GM20000 (cell line): ENCODE measurements around the gene NCAPG2.
A peak's percentile ranks its signal among the peaks of the same experiment; 100 is the strongest.

ENCODE experiments used
- DNase-seq: peaks from one replicate; pipeline ENCODE4 v3.0.0; 2012; ENCODE audit warnings: low spot score
- TF ChIP-seq, protein P1 (sequence below): IDR thresholded peaks from 2 replicates; pipeline ENCODE4 v1.5.1; 2012; ENCODE audit warnings: mild to moderate bottlenecking, control low read depth; ENCODE audit errors: extremely low read depth, missing control alignments

NCAPG2 gene

DNA sequence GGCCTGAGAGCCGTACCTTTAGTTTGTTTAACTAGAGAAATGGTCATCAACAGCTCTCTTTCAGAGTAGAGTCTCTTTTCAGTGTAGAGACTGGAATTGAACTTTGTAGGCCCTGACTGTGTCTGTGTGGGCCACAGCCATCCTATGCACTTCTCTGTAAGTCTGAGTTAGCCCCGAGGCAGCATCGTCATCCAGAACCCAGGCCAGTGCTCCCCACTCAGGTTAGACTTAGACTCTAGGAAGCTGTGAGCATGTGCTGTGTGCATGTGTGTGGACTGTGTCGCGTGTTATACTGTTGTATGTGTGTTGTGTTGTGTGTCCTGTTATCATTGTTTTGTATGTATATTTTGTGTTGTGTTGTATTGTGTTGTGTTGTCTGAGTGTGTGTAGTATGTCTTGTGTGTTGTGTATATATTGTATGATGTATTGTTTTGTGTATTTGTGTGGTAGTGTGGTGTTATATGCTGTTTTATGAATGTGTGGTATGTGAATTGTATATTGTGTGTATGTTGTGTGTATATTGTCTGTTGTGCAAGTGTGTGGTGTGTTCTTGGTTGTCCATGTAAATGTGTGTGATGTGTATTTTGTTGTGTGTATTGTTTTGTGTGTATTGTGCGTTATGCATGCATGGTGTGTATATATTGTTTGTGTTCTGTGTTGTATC, 18.1 kb upstream of the NCAPG2 start:
- no peak for DNase-seq
- TF ChIP-seq, protein P1, sequence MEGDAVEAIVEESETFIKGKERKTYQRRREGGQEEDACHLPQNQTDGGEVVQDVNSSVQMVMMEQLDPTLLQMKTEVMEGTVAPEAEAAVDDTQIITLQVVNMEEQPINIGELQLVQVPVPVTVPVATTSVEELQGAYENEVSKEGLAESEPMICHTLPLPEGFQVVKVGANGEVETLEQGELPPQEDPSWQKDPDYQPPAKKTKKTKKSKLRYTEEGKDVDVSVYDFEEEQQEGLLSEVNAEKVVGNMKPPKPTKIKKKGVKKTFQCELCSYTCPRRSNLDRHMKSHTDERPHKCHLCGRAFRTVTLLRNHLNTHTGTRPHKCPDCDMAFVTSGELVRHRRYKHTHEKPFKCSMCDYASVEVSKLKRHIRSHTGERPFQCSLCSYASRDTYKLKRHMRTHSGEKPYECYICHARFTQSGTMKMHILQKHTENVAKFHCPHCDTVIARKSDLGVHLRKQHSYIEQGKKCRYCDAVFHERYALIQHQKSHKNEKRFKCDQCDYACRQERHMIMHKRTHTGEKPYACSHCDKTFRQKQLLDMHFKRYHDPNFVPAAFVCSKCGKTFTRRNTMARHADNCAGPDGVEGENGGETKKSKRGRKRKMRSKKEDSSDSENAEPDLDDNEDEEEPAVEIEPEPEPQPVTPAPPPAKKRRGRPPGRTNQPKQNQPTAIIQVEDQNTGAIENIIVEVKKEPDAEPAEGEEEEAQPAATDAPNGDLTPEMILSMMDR, result no peak

DNA sequence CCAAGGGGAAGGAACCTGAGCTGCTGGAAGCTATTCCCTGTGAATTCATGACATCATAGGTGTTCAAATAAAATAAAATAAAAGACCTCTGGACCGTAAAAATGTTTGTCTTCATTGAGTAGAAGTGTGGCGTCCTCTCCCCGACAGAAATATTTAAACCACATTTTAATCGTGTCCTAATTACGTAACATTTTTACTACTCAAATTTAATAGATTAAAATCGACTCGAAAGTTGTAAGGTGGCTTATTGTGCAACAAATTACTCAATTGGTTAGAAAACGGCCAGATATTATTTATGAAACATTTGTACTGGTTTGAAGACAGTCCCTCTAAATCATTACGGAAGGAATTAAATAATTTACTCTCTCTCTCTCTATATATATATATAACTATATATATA, 15.5 kb upstream of the NCAPG2 start:
- DNase-seq, result no peak
- TF ChIP-seq, protein P1, result no peak

DNA sequence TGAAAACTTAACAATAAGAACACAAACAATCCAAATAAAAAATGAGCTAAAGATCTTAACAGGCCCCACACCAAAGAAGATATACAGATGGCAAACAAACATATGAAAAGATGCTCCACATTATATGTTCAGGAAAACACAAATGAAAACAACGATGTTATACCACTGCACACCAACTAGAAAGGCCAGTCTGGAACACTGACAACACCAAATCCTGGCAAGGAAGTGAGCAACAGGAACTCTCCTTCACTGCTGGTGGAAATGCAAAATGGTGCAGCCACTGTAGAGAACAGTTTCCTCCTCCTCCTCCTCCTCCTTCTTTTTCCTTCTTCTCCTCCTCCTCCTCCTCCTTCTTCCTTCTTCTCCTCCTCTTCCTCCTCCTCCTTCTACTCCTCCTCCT, 12.2 kb upstream of the NCAPG2 start:
- DNase-seq, result no peak
- TF ChIP-seq, protein P1, result no peak

DNA sequence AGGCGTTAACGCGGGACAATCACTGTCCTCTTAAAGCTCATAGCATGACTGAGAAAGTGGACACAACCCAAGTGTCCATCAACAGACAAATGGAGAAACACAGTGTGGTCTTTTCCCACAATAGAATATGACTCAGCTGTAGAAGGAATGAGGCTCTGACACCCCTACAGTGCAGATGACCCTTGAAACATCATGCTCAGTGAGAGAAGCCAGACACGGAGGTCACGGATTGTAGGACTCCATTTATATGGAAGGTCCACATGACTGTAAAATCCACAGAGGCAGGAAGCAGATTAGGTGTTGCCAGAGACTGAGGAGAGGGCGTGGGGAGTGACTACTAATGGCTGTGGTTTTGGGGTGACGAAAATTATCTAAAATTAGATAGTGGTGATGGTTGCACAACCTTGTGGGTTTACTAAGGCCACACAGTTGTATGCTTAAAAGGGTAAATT, 6.1 kb upstream of the NCAPG2 start:
- peak; percentile 32 for DNase-seq
- TF ChIP-seq, protein P1, result no peak

DNA sequence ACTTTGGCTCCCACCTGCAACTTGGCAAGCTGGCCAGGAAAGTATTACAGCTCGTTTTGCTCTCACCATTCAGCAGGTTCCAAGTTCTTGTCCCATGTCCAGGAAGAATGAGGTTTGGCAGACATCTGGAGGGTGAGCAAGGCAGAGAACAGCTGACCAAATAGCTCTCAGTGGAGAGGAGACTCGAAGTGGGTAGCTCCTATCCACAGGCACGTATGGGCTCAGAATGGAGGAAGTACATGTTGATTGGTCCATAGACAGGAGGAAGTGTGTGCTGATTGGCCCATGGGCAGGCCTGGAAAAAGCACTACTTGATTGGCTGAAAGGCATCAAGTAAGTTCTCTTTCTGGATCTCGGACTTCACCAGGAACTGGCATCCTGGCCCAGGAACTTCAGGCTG, 3.0 kb upstream of the NCAPG2 start:
- TF ChIP-seq, protein P1, result no peak
- DNase-seq, result no peak

DNA sequence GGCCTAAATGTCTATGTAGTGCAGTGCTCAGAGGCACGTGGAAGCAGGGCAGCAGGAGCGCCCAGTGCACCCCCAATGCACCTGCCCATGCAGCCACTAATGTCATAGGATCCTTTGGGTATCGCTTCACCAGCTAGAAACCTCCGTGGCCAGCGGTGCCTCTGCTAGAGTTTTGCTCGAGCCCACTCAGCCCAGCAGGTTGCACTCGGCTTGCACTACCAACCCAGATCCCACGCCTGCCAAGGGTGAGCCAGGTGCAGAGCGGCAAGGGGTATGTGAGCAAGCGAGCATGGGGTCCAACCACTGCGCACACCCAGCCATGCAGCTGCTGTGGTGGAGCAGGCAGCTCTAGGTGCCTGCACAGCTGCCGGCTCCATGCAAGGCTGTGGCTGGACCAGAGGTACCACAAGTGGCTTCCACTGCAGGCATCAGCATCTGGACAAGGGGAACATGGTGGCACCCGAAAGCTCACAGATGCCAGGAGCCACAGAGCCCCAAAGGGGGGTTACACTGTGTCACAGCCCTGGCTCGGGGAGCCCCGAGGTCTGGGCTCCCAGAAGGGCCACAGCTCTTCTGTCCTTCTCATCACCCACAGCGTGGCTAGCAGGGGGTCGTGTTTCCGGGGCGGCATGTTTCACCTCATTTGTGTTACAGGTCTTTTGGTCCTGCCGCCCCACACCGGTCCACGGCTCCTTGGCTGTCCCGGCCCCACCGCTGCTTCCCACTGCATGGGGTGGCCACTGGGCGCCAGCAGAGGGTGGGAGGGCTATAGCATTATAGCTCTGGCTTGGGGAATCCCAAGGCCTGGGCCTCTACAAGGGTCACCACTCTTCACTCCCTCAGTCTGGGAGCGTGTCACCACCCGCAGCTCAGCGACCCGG, 2.3 kb upstream of the NCAPG2 start:
- TF ChIP-seq, protein P1, result no peak
- DNase-seq, result no peak

DNA sequence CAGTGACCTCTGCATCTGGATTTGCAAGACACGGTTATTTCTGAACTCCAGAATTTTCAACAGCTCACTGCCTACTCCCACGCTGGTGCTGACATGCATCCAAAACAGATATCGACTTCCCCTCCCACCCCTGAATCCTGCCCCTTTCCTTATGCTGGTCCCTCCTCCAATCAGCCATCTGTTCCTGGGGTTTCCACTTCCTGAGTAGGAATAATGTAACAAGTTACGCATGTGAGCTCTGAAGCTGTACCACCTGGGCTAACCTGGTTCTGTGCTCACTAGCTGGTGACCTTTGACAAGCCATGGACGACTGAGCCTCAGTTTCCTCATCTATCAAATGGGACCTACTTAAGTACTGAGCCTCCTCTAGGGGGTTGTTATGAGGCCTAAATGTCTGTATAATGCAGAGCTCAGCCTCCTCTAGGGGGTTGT, 1.7 kb upstream of the NCAPG2 start:
- peak; percentile 21 for DNase-seq
- TF ChIP-seq, protein P1, result no peak
